Nephron (organoid): ENCODE measurements around the gene LIMS2.

ENCODE experiments used
- H3K27ac Mint-ChIP-seq, 3 experiments: 2 replicates each; pipeline ENCODE4 v1.8.0; 2020; ENCODE audit warnings: mixed read lengths in 3 of 3, mild to moderate bottlenecking in 2 of 3, moderate library complexity in 1 of 3
- H3K27me3 Mint-ChIP-seq: 2 replicates; pipeline ENCODE4 v1.8.0; 2021; ENCODE audit warnings: low read depth, mild to moderate bottlenecking, moderate library complexity, mixed read lengths
- H3K36me3 Mint-ChIP-seq: 2 replicates; pipeline ENCODE4 v1.8.0; 2020; ENCODE audit warnings: low read depth, mixed read lengths
- H3K4me1 Mint-ChIP-seq: 2 replicates; pipeline ENCODE4 v1.8.0; 2020; ENCODE audit warnings: mixed read lengths
- H3K4me3 Mint-ChIP-seq, 3 experiments: 2 replicates each; pipeline ENCODE4 v1.8.0; 2020; ENCODE audit warnings: mild to moderate bottlenecking in 3 of 3, mixed read lengths in 3 of 3, moderate library complexity in 2 of 3
- H3K9me3 Mint-ChIP-seq: 2 replicates; pipeline ENCODE4 v1.8.0; 2020; ENCODE audit warnings: mixed read lengths
- TF ChIP-seq, protein P1 (sequence below), 3 experiments: fragments of 200-600 bp; sonication (generic); IDR thresholded peaks; one replicate each; pipeline ENCODE4 v1.5.0; 2021; ENCODE audit warnings: antibody characterized with exemption in 3 of 3; ENCODE audit not compliant: unreplicated experiment in 3 of 3

The LIMS2 gene

DNA sequence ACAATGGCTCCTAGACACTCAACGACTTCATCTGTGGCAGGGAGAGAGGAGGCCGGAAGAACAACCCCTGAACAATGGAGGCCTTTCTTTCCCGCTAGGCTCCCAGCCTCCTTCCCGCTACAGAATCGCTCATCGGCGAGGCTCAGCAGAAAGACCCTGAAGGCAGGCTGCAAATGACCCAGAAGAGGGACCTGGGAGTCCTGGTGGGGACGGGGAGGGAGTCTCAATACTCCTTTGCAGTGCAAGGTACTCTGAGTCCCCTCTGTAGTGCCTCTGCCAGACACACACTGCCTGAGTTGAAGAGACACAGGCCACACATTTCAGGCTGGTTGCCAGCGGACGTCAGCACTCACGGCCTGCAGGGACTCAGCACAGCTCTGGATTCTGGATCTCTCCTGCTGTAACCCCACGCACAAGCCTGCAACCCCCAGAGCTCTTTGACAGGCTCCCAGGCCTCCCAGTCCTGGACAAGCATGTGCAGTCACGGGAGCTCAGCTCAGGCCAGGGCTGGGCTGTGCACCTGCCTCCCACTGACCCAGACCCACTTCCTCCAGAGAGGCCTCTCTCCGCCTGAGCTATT, 23.3 kb downstream of the LIMS2 start:
- Mint-ChIP-seq H3K27me3 (peaks cover 12% of the 10 kb centered on the region), H3K4me1 (peaks cover 21% of the 10 kb centered on the region), H3K4me3 (no peak overlapping the region), H3K36me3 (no peaks in the 10 kb centered on the region), H3K27ac (peak overlapping the region; percentile 30 to 67 (median 38)), H3K9me3 (no peaks in the 10 kb centered on the region)
- TF ChIP-seq, protein P1, sequence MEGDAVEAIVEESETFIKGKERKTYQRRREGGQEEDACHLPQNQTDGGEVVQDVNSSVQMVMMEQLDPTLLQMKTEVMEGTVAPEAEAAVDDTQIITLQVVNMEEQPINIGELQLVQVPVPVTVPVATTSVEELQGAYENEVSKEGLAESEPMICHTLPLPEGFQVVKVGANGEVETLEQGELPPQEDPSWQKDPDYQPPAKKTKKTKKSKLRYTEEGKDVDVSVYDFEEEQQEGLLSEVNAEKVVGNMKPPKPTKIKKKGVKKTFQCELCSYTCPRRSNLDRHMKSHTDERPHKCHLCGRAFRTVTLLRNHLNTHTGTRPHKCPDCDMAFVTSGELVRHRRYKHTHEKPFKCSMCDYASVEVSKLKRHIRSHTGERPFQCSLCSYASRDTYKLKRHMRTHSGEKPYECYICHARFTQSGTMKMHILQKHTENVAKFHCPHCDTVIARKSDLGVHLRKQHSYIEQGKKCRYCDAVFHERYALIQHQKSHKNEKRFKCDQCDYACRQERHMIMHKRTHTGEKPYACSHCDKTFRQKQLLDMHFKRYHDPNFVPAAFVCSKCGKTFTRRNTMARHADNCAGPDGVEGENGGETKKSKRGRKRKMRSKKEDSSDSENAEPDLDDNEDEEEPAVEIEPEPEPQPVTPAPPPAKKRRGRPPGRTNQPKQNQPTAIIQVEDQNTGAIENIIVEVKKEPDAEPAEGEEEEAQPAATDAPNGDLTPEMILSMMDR (IDR thresholded peaks at IDR 0.05; ENCODE audit: unreplicated experiment in 3 of 3): no peak

DNA sequence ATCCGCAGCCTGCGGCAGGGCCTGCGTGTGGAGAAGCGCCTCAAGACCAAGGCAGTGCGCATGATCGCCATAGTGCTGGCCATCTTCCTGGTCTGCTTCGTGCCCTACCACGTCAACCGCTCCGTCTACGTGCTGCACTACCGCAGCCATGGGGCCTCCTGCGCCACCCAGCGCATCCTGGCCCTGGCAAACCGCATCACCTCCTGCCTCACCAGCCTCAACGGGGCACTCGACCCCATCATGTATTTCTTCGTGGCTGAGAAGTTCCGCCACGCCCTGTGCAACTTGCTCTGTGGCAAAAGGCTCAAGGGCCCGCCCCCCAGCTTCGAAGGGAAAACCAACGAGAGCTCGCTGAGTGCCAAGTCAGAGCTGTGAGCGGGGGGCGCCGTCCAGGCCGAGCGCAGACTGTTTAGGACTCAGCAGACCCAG, 23.9 kb downstream of the LIMS2 start:
- no peak overlapping the region for H3K4me3 Mint-ChIP-seq
- H3K36me3 Mint-ChIP-seq: no peaks in the 10 kb centered on the region
- TF ChIP-seq, protein P1 (IDR thresholded peaks at IDR 0.05; ENCODE audit: unreplicated experiment in 3 of 3): no peak
- H3K27me3 Mint-ChIP-seq: peaks cover 12% of the 10 kb centered on the region
- H3K27ac Mint-ChIP-seq: no peak overlapping the region
- peaks cover 26% of the 10 kb centered on the region for H3K4me1 Mint-ChIP-seq
- H3K9me3 Mint-ChIP-seq: no peaks in the 10 kb centered on the region

DNA sequence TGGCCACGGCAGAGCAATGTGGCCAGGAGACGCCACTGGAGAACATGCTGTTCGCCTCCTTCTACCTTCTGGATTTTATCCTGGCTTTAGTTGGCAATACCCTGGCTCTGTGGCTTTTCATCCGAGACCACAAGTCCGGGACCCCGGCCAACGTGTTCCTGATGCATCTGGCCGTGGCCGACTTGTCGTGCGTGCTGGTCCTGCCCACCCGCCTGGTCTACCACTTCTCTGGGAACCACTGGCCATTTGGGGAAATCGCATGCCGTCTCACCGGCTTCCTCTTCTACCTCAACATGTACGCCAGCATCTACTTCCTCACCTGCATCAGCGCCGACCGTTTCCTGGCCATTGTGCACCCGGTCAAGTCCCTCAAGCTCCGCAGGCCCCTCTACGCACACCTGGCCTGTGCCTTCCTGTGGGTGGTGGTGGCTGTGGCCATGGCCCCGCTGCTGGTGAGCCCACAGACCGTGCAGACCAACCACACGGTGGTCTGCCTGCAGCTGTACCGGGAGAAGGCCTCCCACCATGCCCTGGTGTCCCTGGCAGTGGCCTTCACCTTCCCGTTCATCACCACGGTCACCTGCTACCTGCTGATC, 24.4 kb downstream of the LIMS2 start:
- Mint-ChIP-seq H3K4me1 (peaks cover 26% of the 10 kb centered on the region), H3K4me3 (no peak overlapping the region), H3K36me3 (no peaks in the 10 kb centered on the region), H3K27ac (no peak overlapping the region), H3K9me3 (no peaks in the 10 kb centered on the region), H3K27me3 (peaks cover 9% of the 10 kb centered on the region)
- TF ChIP-seq, protein P1 (IDR thresholded peaks at IDR 0.05; ENCODE audit: unreplicated experiment in 3 of 3): no peak

DNA sequence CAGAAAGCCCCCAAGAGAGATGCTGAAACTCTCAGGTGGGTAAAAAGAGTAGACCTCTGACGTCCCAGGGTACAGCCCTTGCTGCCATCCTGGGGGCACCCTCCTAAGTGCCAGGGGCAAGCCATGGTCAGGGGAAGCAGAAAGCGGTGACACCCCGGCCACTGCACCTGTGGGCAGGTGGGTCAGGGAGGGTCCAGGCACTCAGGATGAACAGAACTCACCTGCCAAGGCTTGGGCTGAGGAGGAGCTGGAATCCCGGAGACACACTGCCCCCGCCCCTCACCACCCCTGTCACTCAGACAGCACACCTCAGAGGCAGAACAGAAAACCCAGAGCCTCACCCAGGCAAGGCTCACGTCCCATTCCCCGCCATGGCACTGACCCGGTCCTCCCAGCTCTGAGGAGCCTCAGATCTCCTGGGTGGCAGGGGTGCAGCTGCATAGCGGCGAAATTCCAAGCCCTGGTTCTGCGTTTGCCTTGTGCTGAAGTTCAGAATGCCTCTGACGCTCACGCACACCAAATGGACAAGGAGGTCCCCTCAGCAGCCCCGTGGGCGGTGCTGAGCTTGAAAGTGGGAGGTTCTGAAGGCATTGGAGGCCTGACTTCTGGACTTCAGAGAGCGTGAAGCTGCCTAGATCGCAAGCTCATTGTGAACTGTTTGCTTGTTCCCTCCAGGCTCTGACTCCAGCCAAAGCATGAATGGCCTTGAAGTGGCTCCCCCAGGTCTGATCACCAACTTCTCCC, 25.1 kb downstream of the LIMS2 start:
- H3K4me3 Mint-ChIP-seq: no peak overlapping the region
- TF ChIP-seq, protein P1 (IDR thresholded peaks at IDR 0.05; ENCODE audit: unreplicated experiment in 3 of 3): peak in 2 of 3 experiments; percentile 30 to 31
- H3K27ac Mint-ChIP-seq: no peak overlapping the region
- H3K27me3 Mint-ChIP-seq: peaks cover 9% of the 10 kb centered on the region
- H3K9me3 Mint-ChIP-seq: no peaks in the 10 kb centered on the region
- no peaks in the 10 kb centered on the region for H3K36me3 Mint-ChIP-seq
- peaks cover 23% of the 10 kb centered on the region for H3K4me1 Mint-ChIP-seq

DNA sequence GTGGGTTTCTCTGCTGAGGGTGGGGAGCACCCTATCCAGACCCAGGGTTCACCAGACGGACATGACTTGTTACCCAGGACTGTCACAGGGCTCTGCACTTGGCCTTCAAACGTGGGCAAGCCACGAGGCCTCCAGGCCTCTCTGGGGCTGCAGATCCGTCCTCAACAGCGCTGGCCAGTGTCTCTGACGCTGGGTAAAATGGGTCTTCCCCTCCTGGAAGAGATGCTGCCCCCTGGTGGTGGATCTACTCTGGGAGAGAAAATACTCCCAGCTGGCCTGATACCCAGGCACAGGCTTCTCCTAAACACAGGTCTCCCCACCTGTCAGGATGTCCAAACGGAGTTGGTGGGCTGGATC, 25.7 kb downstream of the LIMS2 start:
- TF ChIP-seq, protein P1 (IDR thresholded peaks at IDR 0.05; ENCODE audit: unreplicated experiment in 3 of 3): peak; percentile 68 to 79 (median 73)
- Mint-ChIP-seq H3K27me3 (peaks cover 9% of the 10 kb centered on the region), H3K4me1 (peaks cover 25% of the 10 kb centered on the region), H3K36me3 (no peaks in the 10 kb centered on the region), H3K4me3 (no peak overlapping the region), H3K27ac (no peak overlapping the region), H3K9me3 (no peaks in the 10 kb centered on the region)
